Caco-2 (cell line): ENCODE data around the gene HBG2. TPM values are rescaled to one million over a fixed set of nuclear protein-coding genes. Genes with fewer than 3 reads are reported as not detected.

Experiments used
- BruUV-seq: library from RNA; stranded (reverse); fragments of 400-500 nt; replicated peaks from 2 replicates; lab custom pipeline; 2021; lab: Mats Ljungman, UMichigan
- CTCF ChIA-PET: fragments of 300-600 bp; sonication (Branson Sonifier 250); formaldehyde crosslinking; loops from one replicate; lab custom pipeline; 2022; ENCODE audit warnings: antibody characterized with exemption; lab: Charles Lee
- POLR2A ChIA-PET: fragments of 300-600 bp; sonication (Branson Sonifier 250); formaldehyde crosslinking; loops from one replicate; lab custom pipeline; 2022; ENCODE audit warnings: antibody characterized with exemption; lab: Charles Lee
- DNase-seq, 2 experiments: peaks; one replicate each; pipeline versions ENCODE4 v3.0.0 to v3.0.0-alpha.2; 2020 to 2022
- H3K27me3 ChIP-seq: replicated peaks from 2 replicates; pipeline ENCODE4 v1.6.0; 2011; ENCODE audit warnings: low read length; ENCODE audit not compliant: control insufficient read depth, insufficient read depth
- H3K36me3 ChIP-seq: 2 replicates; pipeline ENCODE4 v1.5.1; 2011; ENCODE audit warnings: low read length; ENCODE audit not compliant: control insufficient read depth, insufficient read depth
- H3K4me1 ChIP-seq: fragments of 250-450 bp; sonication (Bioruptor Pico); 2 replicates; pipeline ENCODE4 v1.5.1; 2020; ENCODE audit warnings: mild to moderate bottlenecking
- H3K4me3 ChIP-seq: 2 replicates; pipeline ENCODE4 v1.5.1; 2011; ENCODE audit warnings: low read depth, mild to moderate bottlenecking, control low read depth, low read length
- H3K9me3 ChIP-seq: fragments of 250-450 bp; sonication (Bioruptor Pico); 2 replicates; pipeline ENCODE4 v1.5.1; 2020; ENCODE audit warnings: mild to moderate bottlenecking, moderate library complexity
- H3K27ac Mint-ChIP-seq: one replicate; pipeline ENCODE4 v1.8.0; 2022; ENCODE audit warnings: mixed read lengths; ENCODE audit not compliant: unreplicated experiment
- H3K27me3 Mint-ChIP-seq: one replicate; pipeline ENCODE4 v1.8.0; 2022; ENCODE audit warnings: mixed read lengths; ENCODE audit not compliant: insufficient read depth, unreplicated experiment
- H3K36me3 Mint-ChIP-seq: one replicate; pipeline ENCODE4 v1.8.0; 2022; ENCODE audit warnings: mild to moderate bottlenecking, mixed read lengths; ENCODE audit not compliant: insufficient read depth, unreplicated experiment
- H3K4me1 Mint-ChIP-seq: one replicate; pipeline ENCODE4 v1.8.0; 2022; ENCODE audit warnings: low read depth, mixed read lengths; ENCODE audit not compliant: unreplicated experiment
- H3K4me3 Mint-ChIP-seq: one replicate; pipeline ENCODE4 v1.8.0; 2022; ENCODE audit warnings: mild to moderate bottlenecking, moderate library complexity, mixed read lengths; ENCODE audit not compliant: unreplicated experiment
- H3K9me3 Mint-ChIP-seq: one replicate; pipeline ENCODE4 v1.8.0; 2022; ENCODE audit warnings: mixed read lengths; ENCODE audit not compliant: unreplicated experiment
- CTCF ChIP-seq, 2 experiments: fragments of 200-600 bp in 1 of 2; IDR thresholded peaks; 1 replicate in 1 of 2; 2 replicates in 1 of 2; pipeline versions ENCODE4 v1.5.1 to v1.8.0; 2011 to 2022; ENCODE audit warnings: antibody characterized with exemption in 1 of 2, control low read depth in 1 of 2, inconsistent platforms in 1 of 2, low read depth in 1 of 2, low read length in 1 of 2, mild to moderate bottlenecking in 1 of 2, moderate library complexity in 1 of 2; ENCODE audit not compliant: insufficient read depth in 1 of 2, severe bottlenecking in 1 of 2, unreplicated experiment in 1 of 2
- intact Hi-C: fragments of 100-400 bp; cut with micrococcal nuclease; formaldehyde crosslinking; loops from one replicate; pipeline ENCODE4 v1.10.0; 2022; ENCODE audit not compliant: unreplicated experiment
- total RNA-seq: library from RNA; stranded (reverse); gene quantifications from 2 replicates; pipeline ENCODE4 v1.2.3, GENCODE V29; 2022

Gene HBG2
- total RNA-seq, 1 experiment from 2014 or later: not detected

GRCh38 chr11:5238486-5238885 lies 16.1 kb downstream of the HBG2 start:
- H3K36me3 Mint-ChIP-seq: no peaks in the 10 kb centered on the region
- no peak for TF ChIP-seq CTCF (IDR thresholded peaks at IDR 0.05; ENCODE audit: insufficient read depth in 1 of 2, low read depth in 1 of 2, low read length in 1 of 2, severe bottlenecking in 1 of 2, unreplicated experiment in 1 of 2)
- BruUV-seq: no TSS peak
- intact Hi-C loops: no loop called here
- Histone ChIP-seq H3K27me3 (no peaks in the 10 kb centered on the region), H3K9me3 (no peaks in the 10 kb centered on the region), H3K36me3 (no peaks in the 10 kb centered on the region), H3K4me1 (no peaks in the 10 kb centered on the region), H3K4me3 (no peak overlapping the region)
- POLR2A ChIA-PET: no interaction called here
- no peak overlapping the region for H3K4me3 Mint-ChIP-seq
- CTCF ChIA-PET: interaction anchor here (0.6 kb wide), 1 partner anchor 11 kb away, joined by 3 read pairs; no protein-coding TSS in a partner anchor
- H3K4me1 Mint-ChIP-seq: no peaks in the 10 kb centered on the region
- no peak overlapping the region for H3K27ac Mint-ChIP-seq
- H3K9me3 Mint-ChIP-seq: no peaks in the 10 kb centered on the region
- H3K27me3 Mint-ChIP-seq: peaks cover 12% of the 10 kb centered on the region
- no peak for DNase-seq

- H3K9me3 ChIP-seq: no peaks in the 10 kb centered on the region
- no TSS peak for BruUV-seq
Observed at GRCh38 chr11:5237420-5237819, 17.2 kb downstream of the HBG2 start.

GRCh38 chr11:5235364-5236095 lies 19.1 kb downstream of the HBG2 start:
- Mint-ChIP-seq H3K4me1 (no peaks in the 10 kb centered on the region), H3K4me3 (no peak overlapping the region), H3K27me3 (peaks cover 16% of the 10 kb centered on the region), H3K27ac (no peak overlapping the region), H3K36me3 (no peaks in the 10 kb centered on the region), H3K9me3 (no peaks in the 10 kb centered on the region)
- Histone ChIP-seq H3K9me3 (no peaks in the 10 kb centered on the region), H3K4me1 (no peaks in the 10 kb centered on the region), H3K36me3 (no peaks in the 10 kb centered on the region), H3K27me3 (no peaks in the 10 kb centered on the region), H3K4me3 (no peak overlapping the region)
- POLR2A ChIA-PET: no interaction called here
- CTCF ChIA-PET: no interaction called here
- no peak for TF ChIP-seq CTCF (IDR thresholded peaks at IDR 0.05; ENCODE audit: insufficient read depth in 1 of 2, low read depth in 1 of 2, low read length in 1 of 2, severe bottlenecking in 1 of 2, unreplicated experiment in 1 of 2)
- intact Hi-C loops: no loop called here
- BruUV-seq: no TSS peak
- no peak for DNase-seq

More at GRCh38 chr11:5237420-5237819, 17.2 kb downstream of the HBG2 start:
- H3K4me1 ChIP-seq: no peaks in the 10 kb centered on the region
- no peaks in the 10 kb centered on the region for H3K4me1 Mint-ChIP-seq
- no peak overlapping the region for H3K27ac Mint-ChIP-seq
- no peaks in the 10 kb centered on the region for H3K36me3 Mint-ChIP-seq
- intact Hi-C loops: no loop called here
- CTCF ChIA-PET: no interaction called here
- H3K36me3 ChIP-seq: no peaks in the 10 kb centered on the region
- no peak overlapping the region for H3K4me3 ChIP-seq
- no peak overlapping the region for H3K4me3 Mint-ChIP-seq
- H3K9me3 Mint-ChIP-seq: no peaks in the 10 kb centered on the region
- no peak for DNase-seq
- no peak for TF ChIP-seq CTCF (IDR thresholded peaks at IDR 0.05; ENCODE audit: insufficient read depth in 1 of 2, low read depth in 1 of 2, low read length in 1 of 2, severe bottlenecking in 1 of 2, unreplicated experiment in 1 of 2)
- POLR2A ChIA-PET: no interaction called here
- no peaks in the 10 kb centered on the region for H3K27me3 ChIP-seq
- H3K27me3 Mint-ChIP-seq: peaks cover 12% of the 10 kb centered on the region
